K562 (cell line): ENCODE measurements around the gene TCF3. TPM values are rescaled to one million over a fixed set of nuclear protein-coding genes. Genes with fewer than 3 reads are reported as not detected.

Experiments
- ATAC-seq: fragments of 200-7000 bp; cut with Tn5 transposase; 3 replicates; pipeline ENCODE4 v1.9.1; 2020; ENCODE audit warnings: moderate library complexity
- BruUV-seq: library from RNA; stranded (reverse); fragments of 400-500 nt; replicated peaks from 2 replicates; lab custom pipeline; 2021; lab: Mats Ljungman, UMichigan
- CTCF ChIA-PET: fragments of 300-600 bp; formaldehyde crosslinking; extraction: SDS; loops from one replicate; lab custom pipeline; 2021; ENCODE audit warnings: low intra/inter-chr PET ratio; lab: Yijun Ruan, JAX
- POLR2A ChIA-PET: fragments of 300-600, 350-650 bp; sonication (Branson Sonifier 250); formaldehyde crosslinking; extraction: SDS; loops from one replicate; lab custom pipeline; 2021; ENCODE audit warnings: antibody characterized with exemption, inconsistent platforms; lab: Yijun Ruan, JAX
- DNase-seq, 4 experiments: peaks; one replicate each; pipeline versions ENCODE4 v3.0.0 to v3.0.0-alpha.2; 2011 to 2018; ENCODE audit warnings: low spot score in 3 of 4, mixed read lengths in 3 of 4; ENCODE audit errors: extremely low read depth in 1 of 4
- FAIRE-seq: peaks from 2 replicates; lab custom pipeline; 2011; peaks lifted over from hg19 to GRCh38; lab: Jason Lieb, UNC
- H2AFZ ChIP-seq: 2 replicates; pipeline ENCODE4 v1.6.0; 2011; ENCODE audit warnings: low read depth, low read length, control low read depth, inconsistent platforms
- H3K27ac ChIP-seq: fragments of 200-600 bp; 3 replicates; pipeline ENCODE4 v1.8.0; 2011; ENCODE audit warnings: low read depth, mild to moderate bottlenecking, control low read depth, inconsistent platforms, low read length, moderate library complexity, mixed read lengths; ENCODE audit errors: extremely low read depth
- H3K27me3 ChIP-seq, 2 experiments: fragments of 300-600 bp in 1 of 2; 2 replicates in 1 of 2; 3 replicates in 1 of 2; pipeline versions ENCODE4 v1.6.0 to v1.8.0; 2011; ENCODE audit warnings: inconsistent platforms in 2 of 2, low read length in 2 of 2, mild to moderate bottlenecking in 1 of 2, mixed read lengths in 1 of 2, moderate library complexity in 1 of 2; ENCODE audit not compliant: control insufficient read depth in 2 of 2, insufficient read depth in 2 of 2
- H3K36me3 ChIP-seq: fragments of 300-600 bp; 3 replicates; pipeline ENCODE4 v1.8.0; 2011; ENCODE audit warnings: mild to moderate bottlenecking, low read length, inconsistent platforms; ENCODE audit not compliant: control insufficient read depth, insufficient read depth
- H3K4me1 ChIP-seq, 2 experiments: fragments of 200-600 bp in 1 of 2; replicated peaks in 1 of 2; 2 replicates in 1 of 2; 3 replicates in 1 of 2; pipeline versions ENCODE4 v1.5.1 to v1.8.0; 2011; ENCODE audit warnings: inconsistent platforms in 2 of 2, low read length in 2 of 2, mild to moderate bottlenecking in 1 of 2, mixed read lengths in 1 of 2, moderate library complexity in 1 of 2; ENCODE audit not compliant: control insufficient read depth in 2 of 2, insufficient read depth in 2 of 2
- H3K4me2 ChIP-seq: 2 replicates; pipeline ENCODE4 v1.6.1; 2011; ENCODE audit warnings: low read length, control low read depth, inconsistent platforms, mixed read lengths; ENCODE audit not compliant: insufficient read depth
- H3K4me3 ChIP-seq: fragments of 200-600 bp; sonication (generic), shearing (Covaris generic); 2 replicates; pipeline ENCODE4 v1.5.1; 2016; ENCODE audit warnings: control low read depth, inconsistent platforms
- H3K79me2 ChIP-seq: fragments of 200-600 bp; 3 replicates; pipeline ENCODE4 v1.8.0; 2011; ENCODE audit warnings: low read length, inconsistent platforms; ENCODE audit not compliant: control insufficient read depth, insufficient read depth
- H3K9ac ChIP-seq, 2 experiments: 2 replicates each; pipeline versions ENCODE4 v1.6.0 to v1.6.1; 2011; ENCODE audit warnings: low read depth in 2 of 2, low read length in 2 of 2, control low read depth in 1 of 2, inconsistent platforms in 1 of 2, mild to moderate bottlenecking in 1 of 2, mixed read lengths in 1 of 2; ENCODE audit not compliant: insufficient read depth in 1 of 2
- H3K9me1 ChIP-seq: one replicate; pipeline ENCODE4 v1.6.0; 2011; ENCODE audit warnings: inconsistent platforms, mild to moderate bottlenecking, low read length, moderate library complexity; ENCODE audit not compliant: control insufficient read depth, insufficient read depth
- H3K9me3 ChIP-seq: replicated peaks from 2 replicates; pipeline ENCODE4 v1.5.1; 2011; ENCODE audit warnings: low read depth, low read length, inconsistent platforms; ENCODE audit not compliant: control insufficient read depth, insufficient read depth
- H4K20me1 ChIP-seq: replicated peaks from 2 replicates; pipeline ENCODE4 v1.6.1; 2011; ENCODE audit warnings: low read length, inconsistent platforms, mixed read lengths; ENCODE audit not compliant: control insufficient read depth, insufficient read depth
- BMI1 ChIP-seq: fragments of 150-350 bp; IDR thresholded peaks from 2 replicates; pipeline ENCODE4 v1.6.1; 2014; ENCODE audit warnings: low read length
- CBX1 ChIP-seq: sonication (generic); IDR thresholded peaks from 2 replicates; pipeline ENCODE4 v1.6.1; 2016; ENCODE audit warnings: antibody characterized with exemption, low read depth, mild to moderate bottlenecking
- CTBP1 ChIP-seq: fragments of 450-650 bp; IDR thresholded peaks from 2 replicates; pipeline ENCODE4 v1.6.1; 2016; ENCODE audit warnings: borderline replicate concordance
- DLX4 ChIP-seq: fragments of 250-450 bp; sonication (Bioruptor Pico); IDR thresholded peaks from 2 replicates; pipeline ENCODE4 v1.6.1; 2021; ENCODE audit warnings: mild to moderate bottlenecking
- ESRRA ChIP-seq: fragments of 450-650 bp; IDR thresholded peaks from 2 replicates; pipeline ENCODE4 v1.6.1; 2014; ENCODE audit warnings: low read depth, mild to moderate bottlenecking, moderate library complexity, borderline replicate concordance
- ESRRB ChIP-seq: fragments of 250-450 bp; sonication (Bioruptor Pico); IDR thresholded peaks from 2 replicates; pipeline ENCODE4 v1.5.0; 2020; ENCODE audit warnings: mild to moderate bottlenecking, moderate library complexity, borderline replicate concordance
- FOXJ2 ChIP-seq: fragments of 200-800 bp; sonication (Bioruptor generic); IDR thresholded peaks from 2 replicates; pipeline ENCODE4 v1.6.1; 2016; ENCODE audit warnings: missing genetic modification characterization, missing compliant biosample characterization
- FOXO4 ChIP-seq: fragments of 450-650 bp; formaldehyde crosslinking; IDR thresholded peaks from 2 replicates; pipeline ENCODE4 v1.4.0; 2020; ENCODE audit warnings: mild to moderate bottlenecking, moderate library complexity
- JUND ChIP-seq, 2 experiments: IDR thresholded peaks; 2 replicates in 1 of 2; 3 replicates in 1 of 2; pipeline ENCODE4 v1.6.1; 2011; ENCODE audit warnings: borderline replicate concordance in 2 of 2, low read depth in 2 of 2, low read length in 2 of 2, improper control_type of control experiment in 1 of 2, missing biosample characterization in 1 of 2, missing genetic modification characterization in 1 of 2, missing genetic modification reagents in 1 of 2
- KLF10 ChIP-seq: fragments of 250-450 bp; sonication (Bioruptor Pico); IDR thresholded peaks from 2 replicates; pipeline ENCODE4 v1.6.1; 2021; ENCODE audit warnings: matching md5 sums
- MBD2 ChIP-seq: sonication (generic); IDR thresholded peaks from 2 replicates; pipeline ENCODE4 v1.6.1; 2016; ENCODE audit warnings: low read depth, borderline replicate concordance
- NFXL1 ChIP-seq: fragments of 450-650 bp; formaldehyde crosslinking; IDR thresholded peaks from 2 replicates; pipeline ENCODE4 v1.4.0; 2021; ENCODE audit warnings: mild to moderate bottlenecking
- PHB2 ChIP-seq: fragments of 450-650 bp; IDR thresholded peaks from 2 replicates; pipeline ENCODE4 v1.6.1; 2017; ENCODE audit warnings: low read depth
- PHF21A ChIP-seq: fragments of 450-650 bp; IDR thresholded peaks from 2 replicates; pipeline ENCODE4 v1.6.1; 2017; ENCODE audit warnings: low read depth, borderline replicate concordance
- PTBP1 ChIP-seq: fragments of 200-400 bp; formaldehyde crosslinking; IDR thresholded peaks from 2 replicates; pipeline ENCODE4 v1.6.1; 2017; ENCODE audit warnings: low read depth, low read length
- SMARCE1 ChIP-seq: fragments of 450-650 bp; IDR thresholded peaks from 2 replicates; pipeline ENCODE4 v1.7.1; 2016; ENCODE audit warnings: mild to moderate bottlenecking
- SNAPC5 ChIP-seq: fragments of 250-450 bp; sonication (Bioruptor Pico); IDR thresholded peaks from 2 replicates; pipeline ENCODE4 v1.8.0; 2021; ENCODE audit warnings: moderate library complexity, mild to moderate bottlenecking, inconsistent platforms
- TEAD4 ChIP-seq, 2 experiments: sonication (generic) in 1 of 2; formaldehyde crosslinking in 1 of 2; IDR thresholded peaks; 2 replicates each; pipeline versions ENCODE4 v1.6.1 to v1.8.0; 2012 to 2022; ENCODE audit warnings: borderline replicate concordance in 1 of 2, inconsistent platforms in 1 of 2, low read length in 1 of 2, mild to moderate bottlenecking in 1 of 2, missing genetic modification reagents in 1 of 2
- ZBTB26 ChIP-seq: fragments of 450-650 bp; formaldehyde crosslinking; IDR thresholded peaks from 2 replicates; pipeline ENCODE4 v1.4.0; 2022; ENCODE audit warnings: missing genetic modification characterization
- ZNF316 ChIP-seq: fragments of 450-650 bp; IDR thresholded peaks from 2 replicates; pipeline ENCODE4 v1.6.1; 2016
- ZSCAN29 ChIP-seq: fragments of 450-650 bp; IDR thresholded peaks from 2 replicates; pipeline ENCODE4 v1.6.1; 2017
- WGBS: fragments of 100-300 bp; shearing (Covaris generic); methylation state at CpG from one replicate; pipeline ENCODE4 v1.1.6; 2016; ENCODE audit warnings: low coverage, mixed read lengths; ENCODE audit not compliant: insufficient coverage; ENCODE audit errors: missing lambda C conversion rate; 5-methylcytosine and 5-hydroxymethylcytosine counted together
- in situ Hi-C: fragments of 300-500 bp; cut with MboI; formaldehyde crosslinking; loops from 4 replicates; pipeline ENCODE4 v1.15.0; 2018; ENCODE audit warnings: inconsistent platforms, mixed read lengths
- intact Hi-C: fragments of 100-400 bp; cut with micrococcal nuclease; formaldehyde crosslinking; loops from 2 replicates; pipeline ENCODE4 v1.14.2; 2022
- polyA plus RNA-seq, 8 experiments: library from polyadenylated mRNA; depleted of rRNA in 4 of 8; stranded (reverse) in 5 of 8; unstranded in 3 of 8; fragments of >200 nt; fragmentation: Nextera tagmentation in 2 of 8; fragmentation: Illumina TruSeq in 1 of 8; extraction: Ambion mirVana in 2 of 8; extraction: Trizol in 1 of 8; gene quantifications; 2 replicates each; pipeline versions ENCODE4 v1.2.1 to v1.2.3, GENCODE V29; 2011 to 2014; ENCODE audit warnings: inconsistent platforms in 1 of 8, missing spikeins in 1 of 8
- total RNA-seq, 7 experiments: library from RNA; depleted of rRNA in 6 of 7; stranded (reverse); fragments of >200 nt in 6 of 7; fragmentation: Illumina TruSeq in 2 of 7; extraction: Trizol in 2 of 7; gene quantifications; 2 replicates each; pipeline versions ENCODE4 v1.2.1 to v1.2.3, GENCODE V29; 2011 to 2021; ENCODE audit warnings: low replicate concordance in 1 of 7

Gene TCF3
- total and polyA plus RNA-seq, 9 of the 15 experiments (the other 6 are each of a cell fraction or from before 2014, with no cell fraction given): 5.6 to 259 (median 84.0) TPM

GRCh38 chr19:1685046-1685445, 32.6 kb upstream of the TCF3 start:
- peak overlapping the region; percentile 26 for H2AFZ ChIP-seq
- POLR2A ChIA-PET: interaction anchor here (0.7 to 1.0 kb wide), 2 partner anchors 80 to 271 kb away, joined by 3 read pairs; partner anchors contain the start of gene UQCR11
- no TSS peak for BruUV-seq
- H3K4me1 ChIP-seq: peaks cover 9 to 42% of the 10 kb centered on the region in 2 experiments; a peak in 4 of 5 replicates
- no peak overlapping the region for H3K4me3 ChIP-seq
- FAIRE-seq (no peak), ATAC-seq (no peak; the same call in 2 of the 3 replicates), DNase-seq (peak in 3 of 4 experiments; percentile 36 to 50 (median 44))
- H3K9ac ChIP-seq: peak overlapping the region in 1 of 2 experiments; percentile 84; a peak in 2 of 4 replicates
- 3% methylated on average over 17 of the region's 19 CpGs for WGBS
- H3K27ac ChIP-seq: no peak overlapping the region
- in situ Hi-C loops (no loop called here), intact Hi-C loops (no loop called here)
- H3K79me2 ChIP-seq: no peaks in the 10 kb centered on the region
- no peaks in the 10 kb centered on the region for H3K36me3 ChIP-seq
- no peaks in the 10 kb centered on the region for H4K20me1 ChIP-seq
- H3K9me3 ChIP-seq: no peaks in the 10 kb centered on the region
- CTCF ChIA-PET: no interaction called here
- peak overlapping the region; percentile 46; the same call in 1 of the 2 replicates for H3K4me2 ChIP-seq
- H3K27me3 ChIP-seq: no peaks in the 10 kb centered on the region; a peak in 1 of 5 replicates
- no peaks in the 10 kb centered on the region for H3K9me1 ChIP-seq
- TF ChIP-seq PHB2 (no peak), ZSCAN29 (peak; percentile 79), KLF10 (CRISPR knock-in tag) (no peak), MBD2 (no peak), NFXL1 (CRISPR knock-in tag) (no peak), DLX4 (no peak), TEAD4 (IDR thresholded peaks at IDR 0.05; ENCODE audit: low read length) (0 out of 2 replicates have a peak, but pooled peaks have one; percentile 34), TEAD4 (CRISPR knock-in tag; IDR thresholded peaks at IDR 0.05; ENCODE audit: borderline replicate concordance) (no peak), ESRRB (no peak), ESRRA (no peak), CTBP1 (0 out of 2 replicates have a peak, but pooled peaks have one; percentile 15), FOXJ2 (tag) (no peak), JUND (IDR thresholded peaks at IDR 0.05; ENCODE audit: borderline replicate concordance, low read depth, low read length) (0 out of 2 replicates have a peak, but pooled peaks have one; percentile 24), JUND (tag; IDR thresholded peaks at IDR 0.05; ENCODE audit: borderline replicate concordance, low read depth, low read length) (no peak), SMARCE1 (peak; percentile 52; the same call in 1 of the 2 replicates), PHF21A (no peak), FOXO4 (CRISPR knock-in tag) (no peak), BMI1 (no peak), CBX1 (no peak), ZBTB26 (CRISPR knock-in tag) (no peak), PTBP1 (no peak), ZNF316 (no peak), SNAPC5 (CRISPR knock-in tag) (no peak)
